K562 (cell line): ENCODE measurements around the gene CALD1. TPM values are rescaled to one million over a fixed set of nuclear protein-coding genes. Genes with fewer than 3 reads are reported as not detected.

Experiments
- ATAC-seq: fragments of 200-7000 bp; cut with Tn5 transposase; 3 replicates; pipeline ENCODE4 v1.9.1; 2020; ENCODE audit warnings: moderate library complexity
- BruUV-seq: library from RNA; stranded (reverse); fragments of 400-500 nt; replicated peaks from 2 replicates; lab custom pipeline; 2021; lab: Mats Ljungman, UMichigan
- CTCF ChIA-PET: fragments of 300-600 bp; formaldehyde crosslinking; extraction: SDS; loops from one replicate; lab custom pipeline; 2021; ENCODE audit warnings: low intra/inter-chr PET ratio; lab: Yijun Ruan, JAX
- POLR2A ChIA-PET: fragments of 300-600, 350-650 bp; sonication (Branson Sonifier 250); formaldehyde crosslinking; extraction: SDS; loops from one replicate; lab custom pipeline; 2021; ENCODE audit warnings: antibody characterized with exemption, inconsistent platforms; lab: Yijun Ruan, JAX
- DNase-seq, 4 experiments: peaks; one replicate each; pipeline versions ENCODE4 v3.0.0 to v3.0.0-alpha.2; 2011 to 2018; ENCODE audit warnings: low spot score in 3 of 4, mixed read lengths in 3 of 4; ENCODE audit errors: extremely low read depth in 1 of 4
- FAIRE-seq: peaks from 2 replicates; lab custom pipeline; 2011; peaks lifted over from hg19 to GRCh38; lab: Jason Lieb, UNC
- H2AFZ ChIP-seq: 2 replicates; pipeline ENCODE4 v1.6.0; 2011; ENCODE audit warnings: low read depth, low read length, control low read depth, inconsistent platforms
- H3K27ac ChIP-seq: fragments of 200-600 bp; 3 replicates; pipeline ENCODE4 v1.8.0; 2011; ENCODE audit warnings: low read depth, mild to moderate bottlenecking, control low read depth, inconsistent platforms, low read length, moderate library complexity, mixed read lengths; ENCODE audit errors: extremely low read depth
- H3K27me3 ChIP-seq, 2 experiments: fragments of 300-600 bp in 1 of 2; 2 replicates in 1 of 2; 3 replicates in 1 of 2; pipeline versions ENCODE4 v1.6.0 to v1.8.0; 2011; ENCODE audit warnings: inconsistent platforms in 2 of 2, low read length in 2 of 2, mild to moderate bottlenecking in 1 of 2, mixed read lengths in 1 of 2, moderate library complexity in 1 of 2; ENCODE audit not compliant: control insufficient read depth in 2 of 2, insufficient read depth in 2 of 2
- H3K36me3 ChIP-seq: fragments of 300-600 bp; 3 replicates; pipeline ENCODE4 v1.8.0; 2011; ENCODE audit warnings: mild to moderate bottlenecking, low read length, inconsistent platforms; ENCODE audit not compliant: control insufficient read depth, insufficient read depth
- H3K4me1 ChIP-seq, 2 experiments: fragments of 200-600 bp in 1 of 2; replicated peaks in 1 of 2; 2 replicates in 1 of 2; 3 replicates in 1 of 2; pipeline versions ENCODE4 v1.5.1 to v1.8.0; 2011; ENCODE audit warnings: inconsistent platforms in 2 of 2, low read length in 2 of 2, mild to moderate bottlenecking in 1 of 2, mixed read lengths in 1 of 2, moderate library complexity in 1 of 2; ENCODE audit not compliant: control insufficient read depth in 2 of 2, insufficient read depth in 2 of 2
- H3K4me2 ChIP-seq: 2 replicates; pipeline ENCODE4 v1.6.1; 2011; ENCODE audit warnings: low read length, control low read depth, inconsistent platforms, mixed read lengths; ENCODE audit not compliant: insufficient read depth
- H3K4me3 ChIP-seq: fragments of 200-600 bp; sonication (generic), shearing (Covaris generic); 2 replicates; pipeline ENCODE4 v1.5.1; 2016; ENCODE audit warnings: control low read depth, inconsistent platforms
- H3K79me2 ChIP-seq: fragments of 200-600 bp; 3 replicates; pipeline ENCODE4 v1.8.0; 2011; ENCODE audit warnings: low read length, inconsistent platforms; ENCODE audit not compliant: control insufficient read depth, insufficient read depth
- H3K9ac ChIP-seq, 2 experiments: 2 replicates each; pipeline versions ENCODE4 v1.6.0 to v1.6.1; 2011; ENCODE audit warnings: low read depth in 2 of 2, low read length in 2 of 2, control low read depth in 1 of 2, inconsistent platforms in 1 of 2, mild to moderate bottlenecking in 1 of 2, mixed read lengths in 1 of 2; ENCODE audit not compliant: insufficient read depth in 1 of 2
- H3K9me1 ChIP-seq: one replicate; pipeline ENCODE4 v1.6.0; 2011; ENCODE audit warnings: inconsistent platforms, mild to moderate bottlenecking, low read length, moderate library complexity; ENCODE audit not compliant: control insufficient read depth, insufficient read depth
- H3K9me3 ChIP-seq: replicated peaks from 2 replicates; pipeline ENCODE4 v1.5.1; 2011; ENCODE audit warnings: low read depth, low read length, inconsistent platforms; ENCODE audit not compliant: control insufficient read depth, insufficient read depth
- H4K20me1 ChIP-seq: replicated peaks from 2 replicates; pipeline ENCODE4 v1.6.1; 2011; ENCODE audit warnings: low read length, inconsistent platforms, mixed read lengths; ENCODE audit not compliant: control insufficient read depth, insufficient read depth
- ARID2 ChIP-seq: fragments of 450-650 bp; IDR thresholded peaks from 2 replicates; pipeline ENCODE4 v1.6.1; 2017; ENCODE audit warnings: antibody characterized with exemption, mild to moderate bottlenecking
- CEBPB ChIP-seq: fragments of 450-650 bp; IDR thresholded peaks from 2 replicates; pipeline ENCODE4 v1.6.1; 2016; ENCODE audit warnings: missing genetic modification characterization, missing compliant biosample characterization
- CEBPG ChIP-seq, 3 experiments: fragments of 200-800 bp in 1 of 3; sonication (Bioruptor generic) in 1 of 3; sonication (generic) in 1 of 3; formaldehyde crosslinking in 1 of 3; IDR thresholded peaks in 2 of 3; conservative IDR thresholded peaks in 1 of 3; 2 replicates each; pipeline versions ENCODE4 v1.6.1 to v1.8.0; 2016 to 2022; ENCODE audit warnings: missing compliant biosample characterization in 2 of 3, missing genetic modification characterization in 2 of 3, mild to moderate bottlenecking in 1 of 3, missing genetic modification reagents in 1 of 3
- EGR1 ChIP-seq: fragments of 450-650 bp; conservative IDR thresholded peaks from 2 replicates; pipeline ENCODE4 v1.6.1; 2017; ENCODE audit warnings: mild to moderate bottlenecking
- GABPA ChIP-seq: fragments of 200-800 bp; sonication (Bioruptor generic); conservative IDR thresholded peaks from 2 replicates; pipeline ENCODE4 v1.6.1; 2016; ENCODE audit warnings: low read depth, missing genetic modification characterization, missing compliant biosample characterization
- MYNN ChIP-seq, 2 experiments: sonication (generic); formaldehyde crosslinking in 1 of 2; IDR thresholded peaks; 2 replicates each; pipeline versions ENCODE4 v1.5.0 to v1.6.1; 2016 to 2020; ENCODE audit warnings: antibody characterized with exemption in 1 of 2, missing genetic modification reagents in 1 of 2
- POLR2H ChIP-seq: IDR thresholded peaks from 2 replicates; pipeline ENCODE4 v1.6.1; 2016; ENCODE audit warnings: missing genetic modification characterization, low read depth, mild to moderate bottlenecking, control low read depth, missing compliant biosample characterization, moderate library complexity
- WGBS: fragments of 100-300 bp; shearing (Covaris generic); methylation state at CpG from one replicate; pipeline ENCODE4 v1.1.6; 2016; ENCODE audit warnings: low coverage, mixed read lengths; ENCODE audit not compliant: insufficient coverage; ENCODE audit errors: missing lambda C conversion rate; 5-methylcytosine and 5-hydroxymethylcytosine counted together
- in situ Hi-C: fragments of 300-500 bp; cut with MboI; formaldehyde crosslinking; loops from 4 replicates; pipeline ENCODE4 v1.15.0; 2018; ENCODE audit warnings: inconsistent platforms, mixed read lengths
- intact Hi-C: fragments of 100-400 bp; cut with micrococcal nuclease; formaldehyde crosslinking; loops from 2 replicates; pipeline ENCODE4 v1.14.2; 2022
- polyA plus RNA-seq, 8 experiments: library from polyadenylated mRNA; depleted of rRNA in 4 of 8; stranded (reverse) in 5 of 8; unstranded in 3 of 8; fragments of >200 nt; fragmentation: Nextera tagmentation in 2 of 8; fragmentation: Illumina TruSeq in 1 of 8; extraction: Ambion mirVana in 2 of 8; extraction: Trizol in 1 of 8; gene quantifications; 2 replicates each; pipeline versions ENCODE4 v1.2.1 to v1.2.3, GENCODE V29; 2011 to 2014; ENCODE audit warnings: inconsistent platforms in 1 of 8, missing spikeins in 1 of 8
- total RNA-seq, 7 experiments: library from RNA; depleted of rRNA in 6 of 7; stranded (reverse); fragments of >200 nt in 6 of 7; fragmentation: Illumina TruSeq in 2 of 7; extraction: Trizol in 2 of 7; gene quantifications; 2 replicates each; pipeline versions ENCODE4 v1.2.1 to v1.2.3, GENCODE V29; 2011 to 2021; ENCODE audit warnings: low replicate concordance in 1 of 7
- TF ChIP-seq, protein P1 (sequence below): conservative IDR thresholded peaks from 2 replicates; pipeline ENCODE4 v1.6.1; 2011; ENCODE audit warnings: low read depth, mild to moderate bottlenecking, low read length; ENCODE audit not compliant: control insufficient read depth

The CALD1 gene
- total and polyA plus RNA-seq, 9 of the 15 experiments (the other 6 are each of a cell fraction or from before 2014, with no cell fraction given) = 0.40 TPM; not detected in 8

DNA sequence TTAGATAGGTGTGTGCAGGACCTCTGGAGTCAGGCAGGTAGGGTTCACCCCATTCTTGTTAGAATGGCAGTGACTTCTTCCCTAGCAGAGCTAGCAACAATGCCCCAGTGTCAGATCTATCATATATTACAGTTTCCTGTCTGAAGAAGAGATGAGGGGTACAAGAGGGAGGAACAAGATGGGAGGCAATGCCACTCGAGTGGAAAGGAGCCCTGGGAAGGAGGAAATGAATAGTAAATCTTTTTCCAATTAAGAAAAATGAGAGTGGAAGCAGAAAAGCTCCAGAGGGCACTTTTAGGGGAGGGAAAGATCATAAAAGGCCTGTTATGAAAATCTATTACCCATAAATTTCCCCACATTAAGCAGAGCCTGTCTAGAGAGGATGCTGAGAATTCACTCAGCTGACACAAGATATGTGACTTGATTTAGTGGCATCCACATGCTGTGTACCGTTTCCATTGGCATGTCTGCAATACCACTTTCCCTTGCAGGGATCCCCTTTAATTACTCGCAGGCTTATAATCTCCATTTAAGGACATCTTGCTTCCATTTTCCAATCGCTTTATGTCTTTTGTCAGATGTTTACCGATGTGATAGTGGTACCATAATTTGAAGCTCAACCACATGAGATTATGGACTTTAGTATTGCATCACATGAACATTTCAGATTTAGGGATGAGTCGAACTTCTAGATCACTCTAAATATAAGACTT, 136.9 kb downstream of the CALD1 start:
- no peaks in the 10 kb centered on the region for H3K36me3 ChIP-seq
- H3K27ac ChIP-seq = no peak overlapping the region
- intact Hi-C loops (no loop called here), in situ Hi-C loops (no loop called here)
- peaks cover 0 to 4% of the 10 kb centered on the region in 2 experiments; a peak in 2 of 5 replicates for H3K27me3 ChIP-seq
- 0% methylated on average over 6 of the region's 6 CpGs for WGBS
- FAIRE-seq = no peak
- no peaks in the 10 kb centered on the region for H3K9me3 ChIP-seq
- ChIA-PET POLR2A (interaction anchor here (0.6 to 1.2 kb wide), 2 partner anchors 247 to 358 kb away, joined by 3 read pairs; no protein-coding TSS in a partner anchor), CTCF (no interaction called here)
- no peaks in the 10 kb centered on the region for H3K79me2 ChIP-seq
- BruUV-seq = no TSS peak
- TF ChIP-seq ARID2 (no peak), MYNN (IDR thresholded peaks at IDR 0.05) (no peak), MYNN (CRISPR knock-in tag; IDR thresholded peaks at IDR 0.05) (no peak), EGR1 (no peak), CEBPG (CRISPR knock-in tag; IDR thresholded peaks at IDR 0.05) (no peak), CEBPG (tag; conservative IDR thresholded peaks at IDR 0.05 in 1 of 2, IDR thresholded peaks at IDR 0.05 in 1 of 2) (peak in 1 of 2 experiments; percentile 80; a peak in 2 of 4 replicates), POLR2H (no peak), CEBPB (peak; percentile 53; the same call in 1 of the 2 replicates), GABPA (tag) (no peak)
- TF ChIP-seq, protein P1, sequence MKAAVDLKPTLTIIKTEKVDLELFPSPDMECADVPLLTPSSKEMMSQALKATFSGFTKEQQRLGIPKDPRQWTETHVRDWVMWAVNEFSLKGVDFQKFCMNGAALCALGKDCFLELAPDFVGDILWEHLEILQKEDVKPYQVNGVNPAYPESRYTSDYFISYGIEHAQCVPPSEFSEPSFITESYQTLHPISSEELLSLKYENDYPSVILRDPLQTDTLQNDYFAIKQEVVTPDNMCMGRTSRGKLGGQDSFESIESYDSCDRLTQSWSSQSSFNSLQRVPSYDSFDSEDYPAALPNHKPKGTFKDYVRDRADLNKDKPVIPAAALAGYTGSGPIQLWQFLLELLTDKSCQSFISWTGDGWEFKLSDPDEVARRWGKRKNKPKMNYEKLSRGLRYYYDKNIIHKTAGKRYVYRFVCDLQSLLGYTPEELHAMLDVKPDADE = no peak
- TF ChIP-seq, all 486 proteins: peak for 2
- ATAC-seq (no peak), DNase-seq (no peak)
- H3K4me3 ChIP-seq = no peak overlapping the region
- no peaks in the 10 kb centered on the region for H4K20me1 ChIP-seq
- no peaks in the 10 kb centered on the region for H3K4me1 ChIP-seq
- no peaks in the 10 kb centered on the region for H3K9me1 ChIP-seq
- H3K4me2 ChIP-seq = no peak overlapping the region
- H3K9ac ChIP-seq = no peak overlapping the region
- no peak overlapping the region for H2AFZ ChIP-seq
